ENCODE results near the gene SLC35A4. TPM values are rescaled to one million over a fixed set of nuclear protein-coding genes. Genes with fewer than 3 reads are reported as not detected.

Gene SLC35A4
- total RNA-seq, 1 donor from 2014 or later: 59.9 TPM

DNA sequence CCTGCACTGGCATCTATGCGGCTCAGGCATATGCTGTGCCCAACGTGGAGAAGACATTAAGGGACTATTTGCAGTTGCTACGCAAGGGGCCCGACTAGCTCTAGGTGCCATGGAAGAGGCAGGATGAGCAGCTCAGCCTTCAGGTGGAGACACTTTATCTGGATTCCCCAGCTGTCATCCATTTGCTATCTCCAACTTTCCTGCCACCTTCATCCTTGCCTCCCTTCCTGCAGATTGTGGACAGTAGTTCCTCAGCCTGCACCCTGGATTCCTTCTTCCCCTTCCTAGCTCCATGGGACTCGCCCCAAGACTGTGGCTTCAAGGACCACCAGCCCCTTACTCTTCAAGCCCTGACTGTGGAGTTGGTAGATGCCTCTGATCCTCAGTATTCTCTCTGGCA, 2.0 kb downstream of the SLC35A4 start:
- H3K36me3 ChIP-seq (ENCODE audit: insufficient read depth, low read length): peaks cover 9% of the 10 kb centered on the region
- no peak overlapping the region for H3K4me3 ChIP-seq (ENCODE audit: insufficient read depth, low read depth, low read length)
- H3K4me1 ChIP-seq (ENCODE audit: insufficient read depth, low read length): peaks cover 18% of the 10 kb centered on the region
- peak overlapping the region; percentile 100 for H3K4me2 ChIP-seq (ENCODE audit: low read length)
- no peaks in the 10 kb centered on the region for H3K9me3 Mint-ChIP-seq (ENCODE audit: unreplicated experiment)
- no peak for TF ChIP-seq CTCF (IDR thresholded peaks at IDR 0.05; ENCODE audit: insufficient read depth, low read depth, low read length)
- TF ChIP-seq EZH2 (IDR thresholded peaks at IDR 0.05; ENCODE audit: insufficient read depth, low read length): no peak
- DNase-seq (ENCODE audit: low read depth): no peak
- H3K9ac ChIP-seq (ENCODE audit: low read length): no peak overlapping the region
- H3K79me2 ChIP-seq (ENCODE audit: insufficient read depth, low read length): peaks cover 43% of the 10 kb centered on the region
- H3K4me1 Mint-ChIP-seq (ENCODE audit: low read depth, unreplicated experiment): peaks cover 10% of the 10 kb centered on the region
- no peaks in the 10 kb centered on the region for H3K9me3 ChIP-seq (ENCODE audit: insufficient read depth, low read depth, low read length)
- FAIRE-seq: no peak
- H3K36me3 Mint-ChIP-seq (ENCODE audit: low read depth, unreplicated experiment): peaks cover 18% of the 10 kb centered on the region
- H3K27ac ChIP-seq (ENCODE audit: low read depth, low read length): no peak overlapping the region
- H2AFZ ChIP-seq (ENCODE audit: low read depth, low read length): no peak overlapping the region
- no peaks in the 10 kb centered on the region for H3K27me3 ChIP-seq (ENCODE audit: insufficient read depth, low read length)
- peaks cover 1% of the 10 kb centered on the region for H3K27me3 Mint-ChIP-seq (ENCODE audit: low read depth, unreplicated experiment)
- H3K27ac Mint-ChIP-seq (ENCODE audit: unreplicated experiment): no peak overlapping the region
- H3K4me3 Mint-ChIP-seq (ENCODE audit: unreplicated experiment): peak overlapping the region; percentile 90
- peaks cover 16% of the 10 kb centered on the region for H4K20me1 ChIP-seq (ENCODE audit: insufficient read depth, low read length)

DNA sequence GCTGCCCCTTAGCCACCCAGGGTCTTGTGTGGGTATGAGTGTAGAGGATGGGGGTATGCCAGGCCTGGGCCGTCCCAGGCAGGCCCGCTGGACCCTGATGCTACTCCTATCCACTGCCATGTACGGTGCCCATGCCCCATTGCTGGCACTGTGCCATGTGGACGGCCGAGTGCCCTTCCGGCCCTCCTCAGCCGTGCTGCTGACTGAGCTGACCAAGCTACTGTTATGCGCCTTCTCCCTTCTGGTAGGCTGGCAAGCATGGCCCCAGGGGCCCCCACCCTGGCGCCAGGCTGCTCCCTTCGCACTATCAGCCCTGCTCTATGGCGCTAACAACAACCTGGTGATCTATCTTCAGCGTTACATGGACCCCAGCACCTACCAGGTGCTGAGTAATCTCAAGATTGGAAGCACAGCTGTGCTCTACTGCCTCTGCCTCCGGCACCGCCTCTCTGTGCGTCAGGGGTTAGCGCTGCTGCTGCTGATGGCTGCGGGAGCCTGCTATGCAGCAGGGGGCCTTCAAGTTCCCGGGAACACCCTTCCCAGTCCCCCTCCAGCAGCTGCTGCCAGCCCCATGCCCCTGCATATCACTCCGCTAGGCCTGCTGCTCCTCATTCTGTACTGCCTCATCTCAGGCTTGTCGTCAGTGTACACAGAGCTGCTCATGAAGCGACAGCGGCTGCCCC, 2.6 kb downstream of the SLC35A4 start:
- FAIRE-seq: no peak
- Histone ChIP-seq H3K36me3 (ENCODE audit: insufficient read depth, low read length) (peaks cover 9% of the 10 kb centered on the region), H3K4me2 (ENCODE audit: low read length) (no peak overlapping the region), H3K27ac (ENCODE audit: low read depth, low read length) (no peak overlapping the region), H3K4me1 (ENCODE audit: insufficient read depth, low read length) (peaks cover 18% of the 10 kb centered on the region), H4K20me1 (ENCODE audit: insufficient read depth, low read length) (peaks cover 16% of the 10 kb centered on the region), H3K27me3 (ENCODE audit: insufficient read depth, low read length) (no peaks in the 10 kb centered on the region), H3K9me3 (ENCODE audit: insufficient read depth, low read depth, low read length) (no peaks in the 10 kb centered on the region), H3K9ac (ENCODE audit: low read length) (no peak overlapping the region), H3K4me3 (ENCODE audit: insufficient read depth, low read depth, low read length) (no peak overlapping the region), H3K79me2 (ENCODE audit: insufficient read depth, low read length) (peaks cover 43% of the 10 kb centered on the region), H2AFZ (ENCODE audit: low read depth, low read length) (no peak overlapping the region)
- no peak for TF ChIP-seq EZH2 (IDR thresholded peaks at IDR 0.05; ENCODE audit: insufficient read depth, low read length)
- no peak for TF ChIP-seq CTCF (IDR thresholded peaks at IDR 0.05; ENCODE audit: insufficient read depth, low read depth, low read length)
- peaks cover 2% of the 10 kb centered on the region for H3K27me3 Mint-ChIP-seq (ENCODE audit: low read depth, unreplicated experiment)
- peaks cover 14% of the 10 kb centered on the region for H3K36me3 Mint-ChIP-seq (ENCODE audit: low read depth, unreplicated experiment)
- DNase-seq (ENCODE audit: low read depth): no peak
- no peaks in the 10 kb centered on the region for H3K9me3 Mint-ChIP-seq (ENCODE audit: unreplicated experiment)
- no peak overlapping the region for H3K27ac Mint-ChIP-seq (ENCODE audit: unreplicated experiment)
- peaks cover 10% of the 10 kb centered on the region for H3K4me1 Mint-ChIP-seq (ENCODE audit: low read depth, unreplicated experiment)
- peak overlapping the region; percentile 64 for H3K4me3 Mint-ChIP-seq (ENCODE audit: unreplicated experiment)

GRCh38 chr5:140567871-140568270, 3.2 kb downstream of the SLC35A4 start:
- Histone ChIP-seq H4K20me1 (ENCODE audit: insufficient read depth, low read length) (peaks cover 16% of the 10 kb centered on the region), H3K4me2 (ENCODE audit: low read length) (no peak overlapping the region), H3K27me3 (ENCODE audit: insufficient read depth, low read length) (no peaks in the 10 kb centered on the region), H3K79me2 (ENCODE audit: insufficient read depth, low read length) (peaks cover 43% of the 10 kb centered on the region), H3K9ac (ENCODE audit: low read length) (no peak overlapping the region), H3K27ac (ENCODE audit: low read depth, low read length) (no peak overlapping the region), H3K36me3 (ENCODE audit: insufficient read depth, low read length) (peaks cover 9% of the 10 kb centered on the region), H3K4me1 (ENCODE audit: insufficient read depth, low read length) (peaks cover 18% of the 10 kb centered on the region), H3K4me3 (ENCODE audit: insufficient read depth, low read depth, low read length) (no peak overlapping the region), H3K9me3 (ENCODE audit: insufficient read depth, low read depth, low read length) (no peaks in the 10 kb centered on the region), H2AFZ (ENCODE audit: low read depth, low read length) (no peak overlapping the region)
- Mint-ChIP-seq H3K27ac (ENCODE audit: unreplicated experiment) (no peak overlapping the region), H3K4me1 (ENCODE audit: low read depth, unreplicated experiment) (peaks cover 10% of the 10 kb centered on the region), H3K36me3 (ENCODE audit: low read depth, unreplicated experiment) (peaks cover 14% of the 10 kb centered on the region), H3K27me3 (ENCODE audit: low read depth, unreplicated experiment) (peaks cover 2% of the 10 kb centered on the region), H3K4me3 (ENCODE audit: unreplicated experiment) (peak overlapping the region; percentile 64), H3K9me3 (ENCODE audit: unreplicated experiment) (no peaks in the 10 kb centered on the region)
- TF ChIP-seq CTCF (IDR thresholded peaks at IDR 0.05; ENCODE audit: insufficient read depth, low read depth, low read length): no peak
- TF ChIP-seq EZH2 (IDR thresholded peaks at IDR 0.05; ENCODE audit: insufficient read depth, low read length): no peak
- FAIRE-seq (no peak), DNase-seq (ENCODE audit: low read depth) (no peak)

All from astrocyte (in vitro differentiated cells and primary cell).